Measurements from ENCODE around the gene FAM171A2. TPM values are rescaled to one million over a fixed set of nuclear protein-coding genes. Genes with fewer than 3 reads are reported as not detected.

The FAM171A2 gene
- total and polyA plus RNA-seq, 8 donors: 0.30 to 5.4 (median 0.31) TPM; not detected in 3

- WGBS, 5 donors: 57 to 64% (median 59%) methylated on average over 25 to 27 of the region's 27 CpGs
- TF ChIP-seq, protein P1, sequence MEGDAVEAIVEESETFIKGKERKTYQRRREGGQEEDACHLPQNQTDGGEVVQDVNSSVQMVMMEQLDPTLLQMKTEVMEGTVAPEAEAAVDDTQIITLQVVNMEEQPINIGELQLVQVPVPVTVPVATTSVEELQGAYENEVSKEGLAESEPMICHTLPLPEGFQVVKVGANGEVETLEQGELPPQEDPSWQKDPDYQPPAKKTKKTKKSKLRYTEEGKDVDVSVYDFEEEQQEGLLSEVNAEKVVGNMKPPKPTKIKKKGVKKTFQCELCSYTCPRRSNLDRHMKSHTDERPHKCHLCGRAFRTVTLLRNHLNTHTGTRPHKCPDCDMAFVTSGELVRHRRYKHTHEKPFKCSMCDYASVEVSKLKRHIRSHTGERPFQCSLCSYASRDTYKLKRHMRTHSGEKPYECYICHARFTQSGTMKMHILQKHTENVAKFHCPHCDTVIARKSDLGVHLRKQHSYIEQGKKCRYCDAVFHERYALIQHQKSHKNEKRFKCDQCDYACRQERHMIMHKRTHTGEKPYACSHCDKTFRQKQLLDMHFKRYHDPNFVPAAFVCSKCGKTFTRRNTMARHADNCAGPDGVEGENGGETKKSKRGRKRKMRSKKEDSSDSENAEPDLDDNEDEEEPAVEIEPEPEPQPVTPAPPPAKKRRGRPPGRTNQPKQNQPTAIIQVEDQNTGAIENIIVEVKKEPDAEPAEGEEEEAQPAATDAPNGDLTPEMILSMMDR (IDR thresholded peaks at IDR 0.05): no peak
- TF ChIP-seq POLR2AphosphoS5 (IDR thresholded peaks at IDR 0.05): no peak
- TF ChIP-seq POLR2A (IDR thresholded peaks at IDR 0.05): no peak
- TF ChIP-seq EP300 (IDR thresholded peaks at IDR 0.05): no peak
- Histone ChIP-seq H3K4me1 (peaks cover 18 to 41% (median 34%) of the 10 kb centered on the region in 4 donors), H3K36me3 (peaks cover 31 to 41% (median 36%) of the 10 kb centered on the region in 4 donors), H3K4me3 (peak overlapping the region; percentile 96 to 99 (median 98)), H3K9me3 (no peaks in the 10 kb centered on the region), H3K27ac (peak overlapping the region in 3 of 5 donors; percentile 90 to 96 (median 93)), H3K27me3 (peaks cover 0 to under 1% (median 0%) of the 10 kb centered on the region in 3 donors)
- intact Hi-C loops (cut with DNase I; ENCODE audit: low total_unique reads): loop anchor here (5.0 kb wide), 1 partner anchor 111 kb away; no protein-coding TSS in a partner anchor
- no peak for DNase-seq
Observed at GRCh38 chr17:44323359-44324091, 40.1 kb downstream of the FAM171A2 start.

DNA sequence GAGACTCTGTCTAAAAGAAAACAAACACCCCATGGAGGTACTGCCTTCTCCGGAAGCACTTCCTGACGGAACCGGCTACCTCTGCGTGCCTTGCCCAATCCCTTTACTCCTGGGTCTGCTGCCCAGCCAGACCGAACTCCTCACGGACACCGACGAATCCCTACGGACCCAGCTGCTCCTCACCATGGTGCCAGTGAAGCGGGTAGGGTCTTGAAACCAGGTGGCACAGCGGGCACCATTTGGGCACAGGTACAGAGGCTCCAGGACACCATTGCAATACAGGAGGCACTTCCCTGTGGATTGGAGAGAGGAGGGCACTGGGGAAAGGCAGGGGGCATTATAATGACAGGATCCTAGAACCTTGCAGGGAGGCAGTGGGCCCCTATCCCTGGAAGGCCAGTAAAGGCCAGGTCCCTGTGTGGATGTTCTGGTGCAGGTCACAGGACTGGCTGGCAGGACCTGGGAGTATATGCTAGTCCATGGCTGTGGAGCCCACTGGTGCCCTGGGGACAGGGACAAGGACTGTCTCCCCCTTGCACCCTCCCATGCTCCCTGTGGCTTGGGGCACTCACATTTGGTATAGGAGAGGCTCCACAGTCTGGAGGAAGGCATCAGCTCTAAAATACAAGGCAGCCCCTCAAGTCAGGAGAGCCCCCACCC is 41.3 kb downstream of the FAM171A2 start:
- DNase-seq: no peak
- no peak overlapping the region for H3K4me3 ChIP-seq
- WGBS, 5 donors: 92 to 95% (median 94%) methylated on average over 4 to 11 of the region's 11 CpGs
- H3K36me3 ChIP-seq: peaks cover 31 to 42% (median 36%) of the 10 kb centered on the region in 4 donors
- H3K27me3 ChIP-seq: peaks cover 0 to 12% (median 5%) of the 10 kb centered on the region in 3 donors
- no peak overlapping the region for H3K27ac ChIP-seq
- H3K9me3 ChIP-seq: no peaks in the 10 kb centered on the region
- peaks cover 18 to 39% (median 33%) of the 10 kb centered on the region in 4 donors for H3K4me1 ChIP-seq
- intact Hi-C loops (cut with DNase I; ENCODE audit: low total_unique reads): loop anchor here (5.0 kb wide), 1 partner anchor 110 kb away; no protein-coding TSS in a partner anchor
- TF ChIP-seq POLR2AphosphoS5 (IDR thresholded peaks at IDR 0.05) (no peak), POLR2A (IDR thresholded peaks at IDR 0.05) (no peak), EP300 (IDR thresholded peaks at IDR 0.05) (no peak)
- TF ChIP-seq, protein P1 (IDR thresholded peaks at IDR 0.05): no peak

DNA sequence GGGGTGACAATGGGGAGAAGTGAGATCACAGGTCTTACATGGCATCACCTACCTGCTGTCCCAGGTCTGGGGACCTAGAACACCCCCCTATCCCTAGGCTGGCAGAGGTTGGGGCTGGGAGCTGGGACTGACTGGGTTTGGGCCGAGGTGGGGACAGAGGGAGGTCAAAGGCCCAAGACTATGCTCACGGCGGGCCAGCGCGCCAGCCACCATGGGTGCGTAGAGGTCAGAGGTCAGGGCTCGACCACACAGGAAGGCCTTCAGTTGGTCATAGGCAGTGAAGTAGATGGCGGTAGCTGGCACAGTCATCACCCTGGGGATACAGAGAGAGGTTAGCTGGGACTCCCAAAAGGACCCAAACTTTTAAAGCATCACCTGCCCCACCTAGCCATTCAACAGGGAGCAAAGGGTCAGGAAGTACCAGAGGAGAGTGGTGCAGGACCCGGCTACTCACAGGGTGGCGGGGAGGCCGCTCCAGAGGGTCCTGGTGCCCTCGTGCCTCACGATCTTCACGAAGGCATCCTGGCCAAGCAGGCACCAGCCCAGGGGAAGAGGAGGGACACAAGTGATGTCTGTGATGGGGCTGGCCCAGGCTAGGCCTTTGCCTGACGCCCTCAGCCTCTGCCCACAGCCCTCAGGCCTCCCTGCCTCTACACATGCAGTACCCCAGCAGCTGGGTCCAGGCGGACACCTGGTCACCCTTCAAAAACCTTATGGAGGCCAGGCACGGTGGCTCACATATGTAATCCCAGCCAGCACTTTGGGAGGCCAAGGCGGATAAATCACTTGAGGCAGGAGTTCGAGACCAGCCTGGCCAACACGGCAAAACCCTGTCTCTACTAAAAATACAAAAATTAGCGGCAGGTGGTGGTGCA is 42.2 kb downstream of the FAM171A2 start:
- Histone ChIP-seq H3K4me1 (peaks cover 13 to 34% (median 26%) of the 10 kb centered on the region in 4 donors), H3K4me3 (no peak overlapping the region), H3K27ac (no peak overlapping the region), H3K36me3 (peaks cover 31 to 42% (median 36%) of the 10 kb centered on the region in 4 donors), H3K27me3 (peaks cover 1 to 20% (median 9%) of the 10 kb centered on the region in 3 donors), H3K9me3 (no peaks in the 10 kb centered on the region)
- 88 to 92% (median 90%) methylated on average over 19 to 21 of the region's 21 CpGs for WGBS, 5 donors
- DNase-seq: no peak
- TF ChIP-seq POLR2AphosphoS5 (IDR thresholded peaks at IDR 0.05) (no peak), EP300 (IDR thresholded peaks at IDR 0.05) (no peak), POLR2A (IDR thresholded peaks at IDR 0.05) (no peak)
- TF ChIP-seq, protein P1 (IDR thresholded peaks at IDR 0.05): no peak
- intact Hi-C loops (cut with DNase I; ENCODE audit: low total_unique reads): loop anchor here (5.0 kb wide), 1 partner anchor 109 kb away; no protein-coding TSS in a partner anchor

Data from stomach (tissue), 9 donors.